CD4-positive, alpha-beta T cell treated with Interleukin-6 for 4 hours (primary cell): ENCODE data around the gene CCDC183.
"Not testable (repeated sequence)": the region's sequence is repeated elsewhere in the genome, so short reads cannot be mapped to it uniquely, and the experiment has no call there.

Source experiments
- DNase-seq: peaks from one replicate; pipeline ENCODE4 v3.0.0-alpha.2; 2020; ENCODE audit warnings: mixed read lengths

Gene CCDC183

DNA sequence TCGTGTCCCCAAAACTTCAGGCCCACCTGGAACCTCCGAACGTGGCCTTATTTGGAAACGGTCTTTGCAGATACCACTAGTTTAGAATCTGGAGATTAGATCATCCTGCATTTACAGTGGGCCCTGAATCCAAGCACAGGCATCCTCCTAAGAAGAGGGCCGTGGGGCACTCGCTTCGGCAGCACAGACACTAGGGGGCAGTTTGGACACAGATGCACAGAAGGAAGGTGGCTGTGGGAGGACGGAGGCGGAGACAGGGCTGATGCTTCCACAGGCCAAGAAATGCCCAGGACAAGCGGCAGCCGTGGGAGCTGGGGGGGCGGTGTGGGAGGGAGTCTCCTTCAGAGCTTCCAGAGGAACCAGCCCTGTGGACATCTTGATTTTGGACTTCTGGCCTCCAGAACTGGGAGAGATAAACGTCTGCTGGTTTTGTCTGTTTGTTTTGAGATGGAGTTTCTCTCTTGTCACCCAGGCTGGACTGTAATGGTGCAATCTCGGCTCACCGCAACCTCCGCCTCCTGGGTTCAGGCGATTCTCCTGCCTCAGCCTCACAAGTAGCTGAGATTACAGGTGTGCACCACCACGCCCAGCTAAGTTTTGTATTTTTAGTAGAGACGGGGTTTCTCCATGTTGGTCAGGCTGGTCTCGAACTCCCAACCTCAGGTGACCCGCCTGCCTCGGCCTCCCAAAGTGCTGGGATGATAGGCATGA, 35.1 kb upstream of the CCDC183 start:
- peak; percentile 25 for DNase-seq

DNA sequence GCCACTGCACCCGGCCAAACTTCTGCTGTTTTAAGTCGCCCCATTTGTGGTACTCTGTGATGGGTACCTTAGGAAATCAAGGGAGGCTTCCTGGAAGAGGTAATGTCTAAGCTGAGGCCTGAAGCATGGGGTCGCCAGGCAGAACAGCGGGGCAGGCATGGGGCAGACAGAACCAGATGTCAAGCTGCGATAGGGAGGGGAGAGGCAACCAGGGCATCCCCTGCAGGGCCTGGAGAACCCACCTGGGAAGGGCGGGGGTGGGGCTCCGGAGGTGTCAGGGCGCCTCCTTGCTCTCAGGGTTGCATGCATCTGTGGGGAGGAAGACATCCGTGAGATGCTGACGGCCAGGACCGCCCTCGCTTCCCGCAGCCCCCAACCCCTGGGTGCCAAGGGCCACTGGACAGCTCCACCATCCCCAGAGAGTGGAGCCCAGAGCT, 34.6 kb upstream of the CCDC183 start:
- no peak for DNase-seq

DNA sequence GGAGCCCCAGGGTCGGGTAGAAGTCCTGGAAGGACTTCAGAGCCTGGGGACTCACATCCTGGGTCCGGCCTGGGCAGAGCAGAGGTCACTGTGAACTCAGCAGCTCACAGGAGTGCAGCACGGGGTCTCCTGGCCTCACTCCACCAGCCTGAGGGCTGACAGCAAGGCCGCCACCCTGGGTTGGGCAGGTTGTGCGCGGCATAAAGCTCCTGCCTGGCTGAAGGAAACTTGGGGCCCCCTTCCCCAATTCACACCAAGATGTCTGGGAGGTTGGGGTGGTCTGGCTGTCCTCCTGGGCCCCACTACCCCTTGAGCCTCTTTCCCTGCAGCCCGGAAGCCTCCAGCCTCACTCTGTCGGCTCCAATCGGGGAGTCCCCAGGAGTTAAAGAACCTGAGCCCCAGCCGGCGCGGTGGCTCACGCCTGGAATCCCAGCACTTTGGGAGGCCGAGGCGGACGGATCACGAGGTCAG, 33.9 kb upstream of the CCDC183 start:
- no peak for DNase-seq

DNA sequence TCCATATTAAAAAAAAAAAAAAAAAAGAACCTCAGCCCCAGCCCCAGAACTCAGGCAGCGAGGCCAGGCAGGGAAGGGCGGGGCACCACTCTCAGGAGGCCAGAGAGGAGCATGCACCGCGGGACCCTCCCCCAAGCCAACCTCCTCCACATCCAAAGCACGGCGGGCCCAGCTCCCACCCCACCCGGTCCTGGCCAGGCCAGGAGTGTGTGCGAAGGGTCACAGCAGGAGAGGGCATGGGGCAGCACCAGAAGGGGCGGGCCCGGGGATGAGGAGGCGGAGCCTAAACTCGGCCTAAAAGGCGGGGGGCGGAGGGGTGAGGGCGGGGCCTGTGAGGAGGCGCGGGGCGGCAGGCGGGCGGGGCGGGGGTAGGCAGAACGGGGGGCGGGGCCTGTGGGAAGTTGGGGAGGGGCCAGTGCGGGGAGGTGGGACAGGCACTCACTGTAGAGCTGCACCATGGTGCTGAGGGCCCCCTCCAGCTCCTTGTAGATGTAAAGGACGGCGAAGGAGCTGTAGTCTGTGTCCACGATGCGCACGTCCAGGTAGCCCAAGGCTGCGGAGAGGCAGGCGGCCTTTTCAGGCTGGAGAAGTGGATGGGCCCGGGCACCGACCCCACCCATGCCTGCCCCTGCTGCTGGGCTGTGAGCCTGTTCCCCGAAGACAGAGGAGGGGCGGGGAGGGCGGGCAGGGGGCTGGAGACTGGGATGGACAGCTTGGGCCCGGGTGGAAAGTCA, 33.1 kb upstream of the CCDC183 start:
- peak; percentile 61 for DNase-seq

DNA sequence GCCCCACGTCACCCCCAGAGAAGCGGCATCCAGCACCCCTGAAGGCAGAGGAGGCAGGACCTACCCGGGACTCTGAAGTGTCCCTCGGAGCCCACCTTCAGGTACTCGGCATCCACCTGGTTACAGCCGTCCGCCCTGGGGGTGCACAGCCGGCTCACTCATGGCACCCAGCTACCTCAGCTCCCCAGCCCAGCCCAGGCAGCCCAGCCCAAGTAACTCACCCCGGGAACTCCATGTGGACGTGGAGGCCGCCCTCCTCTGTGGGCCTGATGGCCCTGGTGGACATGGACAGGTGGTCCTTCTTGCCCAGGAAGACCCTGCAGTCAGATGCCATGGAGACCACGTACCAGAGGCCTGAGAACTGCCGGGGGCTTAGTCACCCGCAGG, 32.5 kb upstream of the CCDC183 start:
- no peak for DNase-seq

DNA sequence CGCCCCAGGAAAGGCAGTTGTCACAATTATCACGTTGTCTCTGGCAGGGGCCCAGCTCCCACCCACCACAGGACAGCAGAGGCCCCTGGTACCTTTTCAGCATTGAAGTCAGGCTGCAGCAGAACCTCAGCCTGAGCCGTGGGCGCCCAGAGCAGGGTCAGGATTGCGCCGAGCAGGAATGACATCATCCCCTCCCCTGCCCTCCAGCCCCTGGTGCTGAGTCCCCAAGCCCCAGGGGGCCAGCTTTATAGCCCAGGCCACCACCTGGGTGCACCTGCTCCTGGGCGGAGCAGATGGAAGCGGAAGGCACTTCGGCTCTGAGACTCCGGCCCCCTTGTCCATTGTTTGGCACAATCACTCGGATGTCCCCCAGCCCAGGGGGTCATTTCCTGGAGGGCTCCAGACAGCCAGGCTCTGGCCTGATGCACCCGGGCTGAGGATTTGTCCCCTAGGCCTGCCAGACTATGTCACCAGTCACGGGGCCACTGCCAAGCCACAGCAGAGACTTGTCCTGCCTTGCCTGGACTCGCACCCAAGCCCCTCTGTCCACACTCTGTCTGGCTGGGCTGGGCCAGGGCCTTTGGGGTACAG, 31.7 kb upstream of the CCDC183 start, which contains the start of gene LCN15:
Gene LCN15, minus strand, starts transcription at position 218 of the 591 bp plus-strand sequence. Its CDS starts 30 bp downstream, at position 188.
- DNase-seq = no peak

DNA sequence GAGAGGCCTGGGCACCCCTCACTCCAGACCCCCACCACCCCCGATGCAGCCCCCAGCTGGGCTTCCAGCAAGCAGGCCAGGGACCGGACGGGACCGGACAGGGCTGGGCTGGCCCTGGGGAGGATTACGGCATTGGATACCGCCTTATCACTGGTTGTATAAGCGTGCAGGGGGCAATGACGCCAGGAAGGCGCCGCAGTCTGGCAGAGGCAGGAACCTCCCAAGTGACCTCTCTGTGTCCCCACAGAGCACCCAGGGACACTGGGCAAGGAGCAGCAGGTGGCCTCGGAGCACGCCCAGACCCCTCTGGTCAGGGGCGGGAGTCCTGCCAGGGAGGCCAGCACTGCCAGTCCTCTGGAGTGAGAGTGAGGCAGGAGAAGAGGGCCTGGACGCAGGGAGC, 31.1 kb upstream of the CCDC183 start:
- no peak for DNase-seq

DNA sequence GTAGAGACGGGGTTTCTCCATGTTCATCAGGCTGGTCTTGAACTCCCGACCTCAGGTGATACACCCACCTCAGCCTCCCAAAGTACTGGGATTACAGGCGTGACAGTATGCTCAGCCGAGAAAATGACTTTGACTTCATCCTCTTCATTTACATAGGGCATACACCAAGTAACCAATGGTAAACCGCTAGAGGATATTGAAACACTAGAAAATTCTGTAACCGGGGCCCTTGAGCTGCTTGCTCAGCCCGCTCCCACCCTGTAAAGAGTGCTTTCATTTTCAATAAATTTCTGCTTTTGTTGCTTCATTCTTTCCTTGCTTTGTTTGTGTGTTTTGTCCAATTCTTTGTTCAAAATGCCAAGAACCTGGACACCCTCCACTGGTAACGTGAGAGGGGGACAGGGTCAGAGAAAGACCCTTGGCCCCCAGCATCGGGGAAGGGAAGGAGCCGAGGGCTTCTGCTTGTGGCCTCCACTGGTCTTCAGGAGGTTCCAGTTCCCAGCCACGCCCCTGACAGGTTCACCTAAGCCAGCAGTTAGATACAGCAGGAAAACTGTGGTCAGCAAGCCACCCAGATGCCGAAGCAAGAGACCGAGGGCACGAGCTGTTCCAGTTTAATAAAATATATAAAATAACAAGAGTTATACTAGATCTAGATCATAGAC, 30.3 kb upstream of the CCDC183 start:
- not testable (repeated sequence) for DNase-seq

DNA sequence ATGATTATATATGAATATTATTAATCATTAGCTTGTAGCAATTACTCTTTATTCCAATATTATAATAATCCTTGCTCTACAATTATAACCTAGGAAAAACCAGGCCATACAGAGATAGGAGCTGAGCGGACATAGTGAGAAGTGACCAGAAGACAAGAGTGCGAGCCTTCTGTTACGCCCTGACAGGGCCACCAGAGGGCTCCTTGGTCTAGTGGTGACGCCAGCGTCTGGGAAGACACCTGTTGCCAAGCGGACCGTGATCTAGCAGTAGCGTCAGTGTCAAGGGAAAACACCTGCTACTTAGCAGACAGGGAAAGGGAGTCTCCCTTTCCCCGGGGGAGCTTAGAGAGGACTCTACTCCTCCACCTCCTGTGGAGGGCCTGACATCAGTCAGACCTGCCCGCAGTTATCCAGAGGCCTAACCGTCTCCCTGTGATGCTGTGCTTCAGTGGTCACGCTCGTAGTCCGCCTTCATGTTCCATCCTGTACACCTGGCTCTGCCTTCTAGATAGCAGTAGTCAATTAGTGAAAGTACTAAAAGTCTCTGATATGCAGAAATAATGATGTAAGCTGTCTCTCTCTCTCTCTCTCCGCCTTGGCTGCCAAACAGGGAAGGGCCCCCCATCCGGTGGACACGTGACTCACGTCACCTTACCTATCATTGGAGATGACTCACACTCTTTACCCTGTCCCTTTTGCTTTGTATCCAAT, 29.6 kb upstream of the CCDC183 start:
- DNase-seq = peak; percentile 43

DNA sequence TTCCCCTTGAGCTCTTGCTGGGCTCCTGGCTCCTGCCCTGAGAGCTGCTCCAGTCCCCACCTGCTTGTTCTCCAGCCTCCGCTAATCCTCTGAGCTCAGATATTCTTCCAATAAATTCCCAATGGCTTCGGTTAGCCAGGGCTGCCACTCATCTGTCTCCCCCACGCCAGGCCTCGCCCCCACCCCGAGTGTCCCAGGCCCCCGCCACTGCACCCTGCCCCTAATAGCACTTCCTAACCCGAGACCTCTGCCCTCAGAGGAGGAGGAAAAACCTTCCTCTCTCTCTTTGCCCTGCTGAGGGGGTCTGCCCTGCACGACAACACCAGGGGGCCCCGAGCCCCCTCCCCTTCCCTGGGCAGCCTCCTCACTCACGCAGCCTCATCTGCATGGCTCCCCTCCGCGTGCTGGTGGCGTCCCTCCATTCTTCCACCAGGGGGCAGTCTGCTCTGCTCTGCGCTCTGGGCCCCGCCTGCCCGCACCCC, 26.4 kb upstream of the CCDC183 start:
- DNase-seq = peak; percentile 58

DNA sequence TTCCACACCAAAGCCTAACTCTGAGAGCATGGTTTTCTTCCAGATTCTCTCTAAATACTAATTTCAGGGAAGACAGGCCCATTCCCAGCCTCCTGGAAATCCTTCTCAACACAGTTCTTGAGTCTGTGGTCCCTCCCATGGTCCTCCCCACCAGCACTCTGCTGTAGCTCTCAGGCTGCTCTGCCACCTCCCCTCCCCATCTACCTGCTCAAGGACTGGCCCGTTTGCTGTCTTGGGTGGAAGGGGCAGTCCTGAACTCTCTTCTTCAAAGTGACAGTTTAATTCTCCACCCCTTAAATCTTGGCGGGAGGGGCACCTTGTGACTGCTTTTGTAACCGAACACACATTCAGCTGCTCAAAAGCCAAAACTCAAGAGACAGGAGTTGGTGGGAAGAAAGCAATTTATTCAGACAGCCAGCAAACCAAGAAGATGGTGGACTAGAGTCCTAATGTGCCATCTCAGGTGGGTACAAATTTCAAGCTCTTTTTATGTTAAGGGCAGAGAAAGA, 24.2 kb upstream of the CCDC183 start:
- no peak for DNase-seq

DNA sequence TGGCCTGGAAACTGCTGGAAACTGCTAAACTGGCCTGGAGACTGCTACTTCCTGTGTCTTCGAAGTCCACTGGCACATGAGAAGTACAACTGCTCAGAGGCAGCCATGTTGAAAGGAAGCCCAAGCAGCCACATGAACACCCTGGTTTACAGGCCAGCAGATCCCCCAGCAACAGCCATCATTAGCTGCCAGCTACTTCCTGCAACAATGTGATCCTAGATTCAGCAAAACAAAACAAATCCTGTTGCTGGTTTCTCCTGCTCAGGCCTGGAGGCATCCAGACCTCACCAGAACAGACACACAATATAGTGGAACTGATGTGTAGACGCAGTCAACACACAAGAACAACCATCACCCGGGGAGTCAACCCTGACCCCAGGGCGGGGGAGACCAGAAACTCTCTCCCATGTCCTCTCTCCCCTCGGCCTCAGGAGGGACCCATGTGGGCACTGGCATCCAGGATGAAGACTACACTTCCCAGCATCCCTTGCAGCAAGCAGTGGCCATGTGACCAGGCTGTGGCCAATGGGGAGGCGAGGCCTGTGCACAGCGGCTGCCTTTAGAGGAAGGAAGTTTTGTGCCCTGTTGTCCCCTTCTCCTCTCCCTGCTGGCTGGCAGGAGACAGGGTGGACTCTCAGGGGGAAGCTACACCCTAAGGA, 22.6 kb upstream of the CCDC183 start:
- peak; percentile 25 for DNase-seq

DNA sequence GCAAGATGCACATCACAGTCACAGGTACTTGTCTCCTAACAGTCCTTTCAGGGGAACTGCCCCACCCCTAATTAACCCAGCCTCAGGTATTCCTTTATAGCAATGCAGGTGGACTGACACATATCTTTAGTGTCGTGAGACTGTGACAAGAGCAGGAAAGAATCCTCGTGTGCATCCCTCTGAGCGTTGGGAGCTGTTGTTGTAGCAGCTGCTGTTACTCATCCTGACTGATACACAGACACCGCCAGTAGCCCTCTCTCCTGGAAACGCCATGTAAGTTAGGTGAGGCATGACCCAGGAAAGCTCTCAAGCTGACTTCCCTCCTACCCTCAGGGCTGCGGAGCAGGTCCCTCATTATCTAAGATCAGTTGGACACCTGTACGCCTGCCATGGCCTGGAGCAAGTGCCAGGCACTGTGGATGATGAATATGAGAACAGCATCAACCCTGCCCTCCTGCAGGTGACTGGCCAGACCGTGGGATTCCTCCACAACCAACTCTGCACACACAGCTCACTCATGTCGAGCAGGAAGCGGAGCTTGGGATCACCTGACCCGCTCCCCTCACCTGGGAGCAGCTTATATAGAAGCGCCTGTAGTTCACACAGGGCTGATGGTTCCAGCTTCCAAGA, 21.6 kb upstream of the CCDC183 start:
- no peak for DNase-seq

DNA sequence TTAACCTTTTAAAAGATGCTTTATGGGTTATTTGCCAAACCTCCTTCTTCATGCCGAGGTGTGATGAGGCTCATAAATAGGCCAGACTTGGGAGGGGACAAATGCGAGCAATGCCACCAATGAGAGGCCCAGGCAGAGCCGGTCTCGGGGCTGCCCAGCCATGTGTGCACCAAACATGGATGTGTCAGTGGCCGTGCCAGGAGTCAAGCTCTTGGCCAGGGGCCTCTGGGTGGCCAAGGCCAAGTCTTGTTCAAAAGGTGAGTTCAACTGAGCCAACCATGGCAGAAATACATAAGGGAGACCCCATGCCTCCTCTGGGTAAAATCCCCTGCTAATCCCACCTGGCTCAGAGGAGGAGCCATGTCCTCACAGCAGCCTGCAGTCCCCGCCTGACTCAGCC, 20.9 kb upstream of the CCDC183 start:
- DNase-seq = no peak

DNA sequence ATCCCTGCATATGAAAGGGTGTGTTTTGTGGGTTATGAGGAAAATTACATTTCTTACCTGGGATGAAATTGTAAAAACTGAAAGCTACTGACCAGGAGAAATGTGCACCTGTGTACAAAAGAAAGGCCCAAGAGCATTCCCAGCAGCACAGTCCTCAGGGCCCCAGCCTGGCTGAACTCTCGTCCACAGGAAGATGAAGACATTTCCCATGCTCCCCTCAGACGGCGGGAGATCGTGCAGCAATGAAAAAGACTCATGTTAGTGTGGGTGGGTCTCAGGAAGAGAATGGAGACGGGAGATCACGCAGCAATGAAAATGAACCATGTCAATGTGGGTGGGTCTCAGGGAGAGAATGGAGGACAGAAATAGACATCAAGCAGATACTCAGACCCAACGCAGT, 19.2 kb upstream of the CCDC183 start:
- DNase-seq = no peak

DNA sequence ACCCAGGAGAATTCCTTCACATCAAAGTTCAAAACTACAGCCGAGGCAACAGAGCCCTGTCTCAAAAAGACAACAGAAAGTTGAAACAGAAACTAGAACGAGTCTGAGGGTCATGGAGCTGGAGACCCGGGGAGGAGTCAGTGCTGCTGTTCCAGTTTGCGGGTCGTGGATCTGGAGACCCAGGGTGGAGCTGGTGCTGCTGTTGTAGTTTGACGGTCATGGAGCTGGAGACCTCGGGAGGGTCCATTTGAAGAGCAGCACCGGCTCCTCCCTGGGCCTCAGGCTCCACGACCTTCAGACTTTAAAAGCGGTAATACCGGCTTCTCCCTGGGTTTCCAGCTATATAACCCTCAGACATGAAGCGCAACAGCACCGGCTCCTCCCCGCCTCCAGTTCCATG, 18.8 kb upstream of the CCDC183 start:
- no peak for DNase-seq

DNA sequence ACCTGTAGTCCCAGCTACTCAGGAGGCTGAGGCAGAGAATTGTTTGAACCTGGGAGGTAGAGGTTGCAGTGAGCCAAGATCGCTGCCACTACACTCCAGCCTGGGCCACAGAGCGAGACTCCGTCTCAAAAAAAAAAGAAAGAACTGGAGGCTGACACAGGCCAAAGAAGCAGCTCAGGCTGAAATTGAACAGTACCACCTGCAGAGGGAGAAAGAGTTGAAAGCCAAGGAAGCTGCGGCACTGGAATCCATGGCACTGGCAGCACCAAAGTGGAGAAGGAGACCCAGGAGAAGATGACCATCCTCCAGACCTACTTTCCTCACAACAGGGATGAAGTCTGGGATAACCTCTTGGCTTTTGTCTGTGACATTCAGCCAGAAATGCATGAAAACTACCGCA, 16.3 kb upstream of the CCDC183 start:
- no peak for DNase-seq

DNA sequence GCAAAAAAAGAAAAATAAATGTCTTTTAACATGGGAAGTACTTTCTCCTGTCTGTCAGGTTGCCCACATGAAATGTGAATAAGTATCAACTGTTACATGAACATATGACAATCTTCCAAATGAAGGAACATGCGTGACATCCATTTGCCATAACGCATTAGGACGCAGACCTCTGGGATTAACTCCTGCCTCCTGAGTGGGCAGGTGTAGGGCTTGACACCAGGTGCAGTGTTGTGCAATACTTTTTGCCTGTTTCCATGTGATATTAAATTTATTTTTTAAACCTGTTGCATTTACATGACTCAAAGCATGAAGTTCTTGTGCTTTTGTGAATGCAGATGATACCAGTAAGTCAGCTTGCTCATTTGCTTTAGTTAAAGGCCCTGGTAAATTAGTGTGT, 13.7 kb upstream of the CCDC183 start:
- no peak for DNase-seq

DNA sequence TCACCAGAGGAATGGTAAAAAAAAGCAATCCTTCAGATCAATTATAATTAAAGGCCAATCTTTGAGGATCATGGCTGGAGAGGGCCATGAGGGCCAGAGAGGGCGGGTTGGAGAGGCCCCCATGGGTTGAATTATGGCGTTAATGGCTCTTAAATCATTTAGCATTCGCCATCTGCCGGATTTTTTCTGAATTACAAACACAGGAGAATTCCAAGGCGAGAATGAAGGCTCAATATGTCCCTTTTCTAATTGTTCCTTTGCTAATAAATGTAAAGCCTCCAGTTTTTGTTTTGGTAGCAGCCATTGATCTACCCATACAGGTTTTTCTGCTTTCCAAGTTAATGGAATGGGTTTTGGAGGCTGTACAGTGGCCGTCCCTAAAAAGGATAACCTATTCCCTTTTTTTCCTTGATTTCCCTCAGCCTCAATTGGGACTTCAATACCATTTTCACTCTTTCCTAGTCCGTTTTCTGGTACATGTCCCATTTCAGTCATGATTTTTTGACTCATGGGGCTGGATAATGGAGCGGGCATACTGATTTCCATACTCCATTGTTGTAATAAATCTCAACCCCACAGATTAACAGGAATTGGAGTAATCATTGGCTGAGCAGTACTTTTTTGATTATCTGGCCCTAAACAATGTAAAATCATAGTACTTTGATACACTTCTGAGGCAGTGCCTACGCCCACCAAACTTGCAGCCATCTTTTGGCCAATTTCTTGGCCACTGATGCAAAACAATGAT, 11.7 kb upstream of the CCDC183 start:
- no peak for DNase-seq

DNA sequence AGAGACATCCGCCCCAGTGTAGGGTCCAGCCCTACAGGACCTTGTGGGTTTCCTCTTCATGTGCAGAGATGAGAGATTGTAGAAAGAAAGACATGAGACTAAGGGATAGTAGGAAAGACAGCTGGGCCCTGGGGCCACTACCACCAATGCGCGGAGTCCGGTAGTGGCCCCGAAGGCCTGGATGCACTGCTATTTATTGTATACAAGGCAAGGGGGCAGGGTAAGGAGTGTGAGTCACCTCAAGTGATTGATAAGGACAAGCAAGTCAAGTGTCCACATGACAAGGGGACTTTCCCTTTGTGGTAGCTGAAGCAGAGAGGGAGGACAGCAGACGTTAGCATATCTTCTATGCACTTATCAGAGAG, 11.2 kb upstream of the CCDC183 start:
- DNase-seq = no peak
